OCI-LY1 (cell line): ENCODE results near the gene IRX4.

Source experiments
- H2AFZ ChIP-seq: fragments of 200-600 bp; sonication (generic), shearing (Covaris generic); 2 replicates; pipeline ENCODE4 v1.6.0; 2014; ENCODE audit warnings: antibody characterized with exemption, mild to moderate bottlenecking, low read length
- H3F3A ChIP-seq: fragments of 200-600 bp; sonication (generic), shearing (Covaris generic); 2 replicates; pipeline ENCODE4 v1.6.0; 2014; ENCODE audit warnings: mild to moderate bottlenecking, antibody characterized with exemption, low read length, moderate library complexity; ENCODE audit not compliant: insufficient read depth
- H3K27ac ChIP-seq: fragments of 200-600 bp; sonication (generic); 2 replicates; pipeline ENCODE4 v1.5.1; 2014; ENCODE audit warnings: low read length, mixed run types, mild to moderate bottlenecking, low read depth; ENCODE audit not compliant: poor library complexity, severe bottlenecking
- H3K27me3 ChIP-seq: fragments of 200-600 bp; sonication (generic); 2 replicates; pipeline ENCODE4 v1.6.0; 2014; ENCODE audit warnings: antibody characterized with exemption, mild to moderate bottlenecking, low read length, moderate library complexity; ENCODE audit not compliant: insufficient read depth
- H3K36me3 ChIP-seq: fragments of 200-600 bp; sonication (generic); 2 replicates; pipeline ENCODE4 v1.6.1; 2014; ENCODE audit warnings: mild to moderate bottlenecking, antibody characterized with exemption, low read length, moderate library complexity, mixed read lengths; ENCODE audit not compliant: insufficient read depth
- H3K4me1 ChIP-seq: fragments of 200-600 bp; sonication (generic); 2 replicates; pipeline ENCODE4 v1.5.1; 2014; ENCODE audit warnings: mild to moderate bottlenecking, low read length, moderate library complexity; ENCODE audit not compliant: insufficient read depth, severe bottlenecking
- H3K4me2 ChIP-seq: fragments of 200-600 bp; sonication (generic), shearing (Covaris generic); 2 replicates; pipeline ENCODE4 v1.6.1; 2014; ENCODE audit warnings: low read length
- H3K4me3 ChIP-seq: fragments of 200-600 bp; sonication (generic); 2 replicates; pipeline ENCODE4 v1.5.1; 2014; ENCODE audit warnings: low read length, low read depth, mild to moderate bottlenecking, mixed read lengths; ENCODE audit not compliant: poor library complexity, severe bottlenecking
- H3K79me2 ChIP-seq: fragments of 200-600 bp; shearing (Covaris generic); 2 replicates; pipeline ENCODE4 v1.6.1; 2016; ENCODE audit warnings: mixed run types, low read length, mixed read lengths; ENCODE audit not compliant: insufficient read depth
- H3K9ac ChIP-seq: fragments of 200-600 bp; sonication (generic), shearing (Covaris generic); 2 replicates; pipeline ENCODE4 v1.6.1; 2014; ENCODE audit warnings: mild to moderate bottlenecking, low read length, mixed read lengths
- H3K9me2 ChIP-seq: fragments of 200-600 bp; sonication (generic), shearing (Covaris generic); 2 replicates; pipeline ENCODE4 v1.6.1; 2014; ENCODE audit warnings: low read depth, mild to moderate bottlenecking, low read length, mixed read lengths
- H3K9me3 ChIP-seq: fragments of 200-600 bp; shearing (Covaris generic); 2 replicates; pipeline ENCODE4 v1.6.1; 2014; ENCODE audit warnings: low read length, mixed read lengths
- H4K20me1 ChIP-seq: fragments of 200-600 bp; sonication (generic), shearing (Covaris generic); 2 replicates; pipeline ENCODE4 v1.6.0; 2016; ENCODE audit warnings: mild to moderate bottlenecking, low read length; ENCODE audit not compliant: insufficient read depth
- EZH2 ChIP-seq: fragments of 200-600 bp; sonication (generic), shearing (Covaris generic); IDR thresholded peaks from 2 replicates; pipeline ENCODE4 v1.8.0; 2017; ENCODE audit warnings: borderline replicate concordance, mixed run types, mild to moderate bottlenecking, antibody characterized with exemption, low read length, moderate library complexity, mixed read lengths
- TF ChIP-seq, protein P1 (sequence below): fragments of 200-600 bp; sonication (generic), shearing (Covaris generic); IDR thresholded peaks from 2 replicates; pipeline ENCODE4 v1.5.1; 2017; ENCODE audit warnings: mild to moderate bottlenecking, antibody characterized with exemption, low read length, moderate library complexity, mixed read lengths

The IRX4 gene

DNA sequence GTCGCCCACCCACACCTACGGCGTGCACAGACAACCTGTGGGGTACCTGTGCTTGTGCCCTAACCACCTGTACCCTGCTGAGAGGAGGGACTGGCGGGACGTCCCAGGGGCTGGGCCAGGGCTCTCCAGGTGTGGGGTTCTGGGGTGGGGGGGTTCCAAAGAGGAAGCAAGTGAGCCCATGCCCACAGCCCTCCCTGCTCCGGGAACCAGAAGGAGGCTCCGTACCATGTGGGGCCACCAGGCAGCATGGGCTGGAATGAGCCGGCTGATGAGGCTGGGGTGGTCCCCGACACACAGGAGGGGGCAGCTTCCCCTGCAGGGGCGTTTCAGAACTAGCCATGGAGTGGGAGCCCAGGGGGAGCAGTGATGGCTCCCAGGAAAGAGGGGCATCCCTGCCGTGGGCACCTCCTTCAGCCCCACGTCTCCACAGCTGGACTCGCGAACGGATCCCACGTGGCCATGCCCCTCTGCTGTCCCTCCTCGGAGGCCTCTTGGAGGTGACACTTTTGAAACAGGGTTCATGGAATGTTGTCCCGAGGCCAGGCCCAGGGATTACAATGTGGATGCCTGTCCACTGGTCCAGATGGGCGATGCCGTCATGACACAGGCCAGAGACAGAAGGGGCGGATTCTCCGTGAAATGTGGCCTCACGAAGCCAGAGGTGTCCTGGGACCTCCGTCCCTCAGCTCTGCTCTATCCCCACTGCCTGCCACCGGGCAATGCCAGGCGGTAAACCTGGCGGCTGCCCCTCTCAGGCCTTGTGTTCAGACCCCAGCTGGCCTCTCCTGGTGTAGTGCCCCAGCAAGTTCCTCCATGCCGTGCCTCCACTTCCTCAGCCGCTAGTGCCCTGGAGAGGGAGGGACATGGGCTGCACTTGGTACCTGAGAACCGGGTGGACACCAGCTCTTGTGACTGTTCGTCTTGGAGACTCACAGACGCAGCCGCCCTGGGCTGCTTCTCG, 33.6 kb upstream of the IRX4 start:
- Histone ChIP-seq H3K36me3 (no peaks in the 10 kb centered on the region), H3K27me3 (no peaks in the 10 kb centered on the region)
- TF ChIP-seq, protein P1, sequence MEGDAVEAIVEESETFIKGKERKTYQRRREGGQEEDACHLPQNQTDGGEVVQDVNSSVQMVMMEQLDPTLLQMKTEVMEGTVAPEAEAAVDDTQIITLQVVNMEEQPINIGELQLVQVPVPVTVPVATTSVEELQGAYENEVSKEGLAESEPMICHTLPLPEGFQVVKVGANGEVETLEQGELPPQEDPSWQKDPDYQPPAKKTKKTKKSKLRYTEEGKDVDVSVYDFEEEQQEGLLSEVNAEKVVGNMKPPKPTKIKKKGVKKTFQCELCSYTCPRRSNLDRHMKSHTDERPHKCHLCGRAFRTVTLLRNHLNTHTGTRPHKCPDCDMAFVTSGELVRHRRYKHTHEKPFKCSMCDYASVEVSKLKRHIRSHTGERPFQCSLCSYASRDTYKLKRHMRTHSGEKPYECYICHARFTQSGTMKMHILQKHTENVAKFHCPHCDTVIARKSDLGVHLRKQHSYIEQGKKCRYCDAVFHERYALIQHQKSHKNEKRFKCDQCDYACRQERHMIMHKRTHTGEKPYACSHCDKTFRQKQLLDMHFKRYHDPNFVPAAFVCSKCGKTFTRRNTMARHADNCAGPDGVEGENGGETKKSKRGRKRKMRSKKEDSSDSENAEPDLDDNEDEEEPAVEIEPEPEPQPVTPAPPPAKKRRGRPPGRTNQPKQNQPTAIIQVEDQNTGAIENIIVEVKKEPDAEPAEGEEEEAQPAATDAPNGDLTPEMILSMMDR: no peak
- no peak for TF ChIP-seq EZH2

GRCh38 chr5:1915316-1915715, 32.6 kb upstream of the IRX4 start:
- H3K9me2 ChIP-seq: no peaks in the 10 kb centered on the region
- TF ChIP-seq, protein P1: no peak
- TF ChIP-seq EZH2: no peak
- no peaks in the 10 kb centered on the region for H3K79me2 ChIP-seq
- H3K9me3 ChIP-seq: no peaks in the 10 kb centered on the region
- no peak overlapping the region for H2AFZ ChIP-seq
- no peak overlapping the region for H3K27ac ChIP-seq
- H3K9ac ChIP-seq: no peak overlapping the region
- no peaks in the 10 kb centered on the region for H4K20me1 ChIP-seq
- no peaks in the 10 kb centered on the region for H3F3A ChIP-seq
- no peaks in the 10 kb centered on the region for H3K27me3 ChIP-seq
- H3K4me3 ChIP-seq: no peak overlapping the region
- H3K4me2 ChIP-seq: no peak overlapping the region
- no peaks in the 10 kb centered on the region for H3K4me1 ChIP-seq
- no peaks in the 10 kb centered on the region for H3K36me3 ChIP-seq

More for the DNA sequence above, 33.6 kb upstream of the IRX4 start:
- Histone ChIP-seq H3K9ac (no peak overlapping the region), H3K9me2 (no peaks in the 10 kb centered on the region), H3K4me1 (no peaks in the 10 kb centered on the region), H4K20me1 (no peaks in the 10 kb centered on the region), H3K9me3 (no peaks in the 10 kb centered on the region), H3F3A (no peaks in the 10 kb centered on the region), H2AFZ (no peak overlapping the region), H3K4me3 (no peak overlapping the region), H3K79me2 (no peaks in the 10 kb centered on the region), H3K4me2 (no peak overlapping the region), H3K27ac (no peak overlapping the region)

DNA sequence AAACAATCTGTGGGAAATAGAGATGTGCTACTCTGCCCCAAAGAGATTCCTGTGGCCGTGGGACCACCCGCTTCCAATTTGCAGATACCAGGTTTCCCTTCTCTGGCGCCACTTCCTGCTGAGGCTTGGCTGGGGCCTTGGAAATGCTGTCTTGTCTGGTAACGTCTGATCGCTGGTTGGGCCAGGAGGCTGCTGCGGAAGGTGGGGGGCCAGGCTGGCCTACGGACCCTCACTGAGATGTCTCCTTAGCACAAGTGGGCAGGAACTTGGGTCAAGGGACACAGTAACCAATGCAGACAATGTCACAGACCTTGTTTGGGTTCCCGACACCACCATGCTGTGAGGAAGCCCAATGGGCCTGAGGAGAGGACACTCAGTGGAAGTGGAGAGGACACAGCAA, 31.7 kb upstream of the IRX4 start:
- Histone ChIP-seq H3K9me2 (no peaks in the 10 kb centered on the region), H3K79me2 (no peaks in the 10 kb centered on the region), H3K36me3 (no peaks in the 10 kb centered on the region), H3F3A (no peaks in the 10 kb centered on the region), H4K20me1 (no peaks in the 10 kb centered on the region), H3K9me3 (no peaks in the 10 kb centered on the region), H3K4me1 (no peaks in the 10 kb centered on the region), H3K27ac (no peak overlapping the region), H3K27me3 (no peaks in the 10 kb centered on the region), H3K9ac (no peak overlapping the region), H3K4me2 (no peak overlapping the region), H2AFZ (no peak overlapping the region), H3K4me3 (no peak overlapping the region)
- TF ChIP-seq, protein P1: no peak
- no peak for TF ChIP-seq EZH2
